AG08395 (cell line): Measurements from ENCODE around the gene DENND2A.
"Not testable (repeated sequence)": the region's sequence is repeated elsewhere in the genome, so short reads cannot be mapped to it uniquely, and the experiment has no call there.

Experiments
- DNase-seq: peaks from one replicate; pipeline ENCODE4 v3.0.0; 2012; ENCODE audit warnings: mixed read lengths, low spot score

Gene DENND2A

DNA sequence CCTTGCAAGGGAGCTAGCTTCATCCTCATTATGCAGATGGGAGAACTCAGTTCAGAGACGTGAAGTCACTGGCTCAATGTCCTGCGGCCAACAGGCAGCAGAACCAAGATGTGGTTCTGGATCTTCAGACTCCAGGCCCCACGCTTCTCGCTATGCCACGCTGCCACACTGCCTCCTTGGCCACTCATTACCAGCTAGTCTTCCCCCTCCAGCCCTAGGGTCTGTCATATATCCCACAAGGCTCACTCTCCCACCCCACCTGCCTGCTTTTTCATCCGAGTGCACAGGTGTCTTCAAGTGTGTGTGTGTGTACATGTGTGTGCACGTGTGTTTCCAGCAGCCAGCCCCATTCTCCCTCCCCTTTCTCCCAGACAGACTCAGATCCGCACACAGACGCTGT is 53.4 kb downstream of the DENND2A start:
- DNase-seq = no peak

DNA sequence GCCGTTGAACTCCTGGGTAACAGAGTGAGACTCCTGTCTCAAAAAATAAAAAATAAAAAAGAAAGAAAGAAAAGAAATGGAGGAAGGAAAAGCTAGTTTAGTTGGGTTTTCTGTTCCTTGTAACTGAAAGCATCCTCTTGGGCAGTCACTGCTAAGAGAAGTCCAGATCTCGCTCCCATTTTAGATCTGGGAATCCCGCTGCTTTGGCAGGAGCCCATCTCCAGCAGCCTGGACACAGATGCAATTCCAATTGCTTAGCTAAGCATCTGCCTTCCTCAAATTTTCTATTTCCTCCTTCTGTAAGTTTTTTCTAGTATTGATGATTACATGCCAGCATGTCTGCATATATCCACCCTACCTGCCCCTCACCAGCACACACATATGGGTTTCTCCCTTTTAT is 54.1 kb downstream of the DENND2A start:
- DNase-seq = no peak

GRCh38 chr7:140585333-140585732 is 55.3 kb downstream of the DENND2A start:
- no peak for DNase-seq

GRCh38 chr7:140584195-140584851 is 56.3 kb downstream of the DENND2A start:
- DNase-seq = no peak

GRCh38 chr7:140581411-140581810 is 59.2 kb downstream of the DENND2A start:
- DNase-seq = no peak

DNA sequence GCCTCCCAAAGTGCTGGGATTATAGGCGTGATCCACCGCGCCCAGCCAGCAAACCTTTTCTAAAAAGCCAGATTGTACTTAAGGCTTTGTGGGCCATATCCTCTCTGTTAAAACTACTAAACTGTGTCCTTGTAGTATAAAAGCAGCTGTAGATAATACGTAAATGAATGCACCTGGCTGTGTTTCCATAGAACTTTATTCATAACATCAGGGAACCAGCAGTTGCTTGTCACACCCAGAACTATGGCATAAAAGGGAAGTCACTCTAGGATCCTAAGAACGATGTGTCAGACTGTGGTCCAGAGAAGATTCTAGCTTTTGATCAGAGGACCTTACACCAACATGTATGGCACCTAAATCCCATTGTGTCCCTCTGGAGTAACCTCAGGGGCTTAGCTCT is 63.0 kb downstream of the DENND2A start:
- DNase-seq = no peak

- DNase-seq = no peak
These were observed 64.0 kb downstream of the DENND2A start for GRCh38 chr7:140576589-140576988.

DNA sequence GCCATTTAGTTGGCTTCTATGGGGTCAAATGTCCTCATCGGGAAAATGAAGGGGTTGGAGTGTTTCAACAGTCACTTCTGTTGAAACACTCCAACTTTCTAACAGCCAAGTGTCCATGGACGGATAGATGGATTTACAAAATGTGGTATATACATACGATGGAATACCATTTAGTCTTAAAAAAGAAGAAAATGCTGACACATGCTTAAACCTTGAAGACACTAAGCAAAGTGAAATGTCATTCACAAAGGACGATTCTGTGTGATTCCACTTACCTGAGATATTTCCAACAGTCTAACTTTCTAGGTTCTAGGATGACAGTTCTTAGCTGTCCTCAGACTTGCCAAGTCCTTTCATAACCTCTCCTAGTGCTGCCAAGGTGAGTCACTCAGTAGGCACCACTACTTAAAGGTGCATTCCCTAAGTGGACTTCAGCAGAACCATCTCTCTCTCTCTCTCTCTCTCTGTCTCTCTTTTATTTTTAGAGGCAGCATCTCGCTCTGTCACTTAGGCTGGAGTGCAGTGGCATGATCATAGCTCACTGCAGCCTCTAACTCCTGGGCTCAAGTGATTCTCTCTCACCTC is 69.0 kb downstream of the DENND2A start:
- DNase-seq = no peak

GRCh38 chr7:140570120-140570519 is 70.5 kb downstream of the DENND2A start:
- no peak for DNase-seq

GRCh38 chr7:140568021-140568813 is 72.4 kb downstream of the DENND2A start:
- no peak for DNase-seq

- DNase-seq = not testable (repeated sequence)
These were observed 74.4 kb downstream of the DENND2A start for GRCh38 chr7:140566186-140566585.

DNA sequence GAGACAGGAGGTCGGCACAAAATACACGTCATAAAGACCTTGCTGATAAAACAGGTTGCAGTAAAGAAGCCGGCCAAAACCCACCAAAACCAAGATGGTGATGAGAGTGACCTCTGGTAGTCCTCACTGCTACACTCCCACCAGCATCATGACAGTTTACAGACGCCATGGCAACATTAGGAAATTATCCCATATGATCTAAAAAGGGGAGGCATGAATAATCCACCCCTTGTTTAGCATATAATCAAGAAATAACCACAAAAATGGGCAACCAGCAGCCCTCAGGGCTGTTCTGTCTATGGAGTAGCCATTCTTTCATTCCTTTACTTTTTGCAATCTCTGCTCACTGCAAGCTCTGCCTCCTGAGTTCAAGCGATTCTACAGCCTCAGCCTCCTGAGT is 74.9 kb downstream of the DENND2A start:
- not testable (repeated sequence) for DNase-seq

DNA sequence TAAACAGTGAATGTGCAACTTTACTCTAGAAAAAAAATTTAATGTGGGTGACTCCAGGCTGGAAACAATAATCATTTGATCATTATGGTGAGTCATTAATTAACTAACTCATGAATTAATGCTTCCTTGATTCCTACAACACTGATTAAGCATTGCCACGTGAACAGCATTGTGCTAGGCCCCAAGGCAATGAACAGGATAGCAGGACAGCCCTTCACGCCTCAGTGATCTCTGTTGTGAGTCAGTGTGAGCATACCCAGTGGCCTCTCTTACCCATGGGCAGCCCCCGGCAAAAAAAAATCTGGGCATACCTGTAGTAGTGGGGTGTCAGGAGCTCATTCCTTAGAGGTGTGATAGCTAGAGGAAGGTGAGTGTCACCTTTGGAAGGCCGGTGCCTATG is 76.0 kb downstream of the DENND2A start:
- no peak for DNase-seq

DNA sequence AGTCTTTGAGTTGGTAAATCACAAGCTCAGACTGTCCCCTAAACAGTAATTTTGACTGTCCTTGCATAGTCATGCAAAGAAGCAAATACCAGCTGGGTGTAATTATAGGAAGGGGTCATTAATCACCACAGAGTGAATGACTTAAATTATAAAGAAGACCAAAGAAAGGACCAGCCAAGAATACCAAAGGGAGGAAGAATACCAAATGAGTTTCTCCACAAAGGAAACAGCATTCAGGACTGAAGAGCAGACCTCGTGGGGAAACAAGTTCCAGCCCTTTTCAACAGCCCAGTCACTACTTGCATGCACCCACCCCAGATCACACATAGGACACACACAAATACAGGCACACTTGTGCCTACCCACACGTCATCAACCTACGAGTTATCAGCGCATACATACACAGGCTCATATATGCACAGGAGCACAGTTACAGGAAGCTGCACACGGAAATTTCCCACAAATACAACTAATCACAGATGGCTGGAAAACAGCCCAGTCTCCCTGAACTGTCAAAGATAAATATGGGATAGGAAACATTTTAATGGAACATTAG is 77.6 kb downstream of the DENND2A start:
- DNase-seq = peak; percentile 31

GRCh38 chr7:140559410-140559809 is 81.2 kb downstream of the DENND2A start:
- no peak for DNase-seq

GRCh38 chr7:140557809-140558518 is 82.6 kb downstream of the DENND2A start:
- no peak for DNase-seq

- no peak for DNase-seq
These were observed 83.5 kb downstream of the DENND2A start for GRCh38 chr7:140557069-140557468.

DNA sequence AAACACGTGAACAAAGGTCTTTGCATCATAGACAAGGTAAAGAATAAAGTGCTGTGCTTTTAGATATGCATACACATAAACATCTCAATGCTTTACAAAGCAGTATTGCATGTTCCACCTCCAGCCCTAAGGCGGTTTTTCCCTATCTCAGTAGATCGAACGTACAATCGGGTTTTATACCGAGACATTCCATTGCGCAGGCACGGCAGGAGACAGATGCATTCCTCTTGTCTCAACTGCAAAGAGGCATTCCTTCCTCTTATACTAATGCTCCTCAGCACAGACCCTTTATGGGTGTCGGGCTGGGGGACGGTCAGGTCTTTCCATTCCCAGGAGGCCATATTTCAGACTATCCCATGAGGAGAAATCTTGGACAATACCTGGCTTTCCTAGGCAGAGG is 87.4 kb downstream of the DENND2A start:
- not testable (repeated sequence) for DNase-seq

- no peak for DNase-seq
These were observed 88.4 kb downstream of the DENND2A start for GRCh38 chr7:140552240-140552679.

DNA sequence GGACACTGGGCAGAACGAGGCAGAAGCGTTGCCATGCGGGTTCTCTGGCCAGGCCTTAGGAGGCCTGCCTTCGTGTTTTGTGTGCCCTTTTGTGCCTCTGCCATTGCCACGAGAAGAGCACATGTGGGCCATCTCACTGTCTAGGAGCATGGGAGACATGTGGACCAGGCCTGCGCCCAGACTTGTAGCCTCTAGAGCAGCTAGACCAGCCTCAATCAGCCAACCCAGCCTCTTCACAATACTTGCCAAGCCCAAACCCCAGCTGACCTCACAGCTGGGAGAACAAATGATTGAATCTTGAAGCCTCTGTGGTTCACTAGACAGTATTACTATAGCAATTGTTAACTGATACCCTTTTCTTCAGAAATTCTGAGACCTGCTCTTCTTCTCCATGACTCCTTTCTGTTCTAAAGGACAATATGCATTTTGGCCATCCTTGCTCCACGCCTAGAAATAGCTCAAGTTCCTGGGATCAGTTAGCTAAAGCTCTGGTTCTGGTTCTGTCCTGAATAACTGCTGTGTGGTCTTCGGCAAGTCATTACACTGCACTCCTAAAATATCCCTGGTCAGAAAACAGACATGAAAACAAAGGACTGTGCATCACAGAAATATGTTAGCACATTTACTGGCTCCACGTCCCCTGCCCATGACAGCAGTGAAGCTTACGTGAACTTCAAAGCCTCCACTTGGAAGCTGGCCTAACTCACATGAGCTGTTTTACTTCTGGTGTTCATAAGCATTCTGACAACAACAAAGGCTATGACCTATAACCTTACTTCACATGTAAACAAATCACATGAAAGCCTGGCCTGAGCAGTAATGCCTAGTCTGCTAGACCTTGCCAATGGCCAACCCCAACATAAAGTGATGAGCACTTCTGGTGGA is 89.0 kb downstream of the DENND2A start:
- no peak for DNase-seq

DNA sequence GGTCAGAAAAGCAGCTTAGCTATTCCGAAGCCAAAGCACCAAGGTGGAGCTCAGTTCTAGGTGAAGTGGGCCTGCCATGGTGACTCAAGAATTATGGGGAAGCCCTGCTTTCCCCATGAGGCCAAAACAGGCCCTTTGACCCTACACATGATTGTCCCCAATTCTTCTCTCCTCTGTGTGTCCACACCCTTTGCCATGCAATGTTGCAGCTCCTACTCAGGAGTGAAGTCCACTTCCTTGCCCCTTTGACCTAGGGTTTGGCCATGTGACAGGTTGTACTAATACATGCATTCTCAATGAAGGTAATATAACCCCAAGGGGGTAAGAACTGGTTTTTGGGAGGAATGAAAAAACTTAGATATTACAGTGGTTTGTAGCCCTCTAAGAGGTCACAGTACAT is 93.7 kb downstream of the DENND2A start:
- no peak for DNase-seq
